IPS DF 6.9 (cell line): Measurements from ENCODE around the gene COL25A1.

Experiments used
- DNase-seq: peaks from one replicate; pipeline ENCODE4 v3.0.0-alpha.2; 2013; ENCODE audit warnings: low read depth, low spot score
- H3K27ac ChIP-seq: one replicate; pipeline ENCODE4 v1.5.1; 2013; ENCODE audit warnings: low read length, control low read depth
- H3K27me3 ChIP-seq: 2 replicates; pipeline ENCODE4 v1.6.1; 2013; ENCODE audit warnings: mild to moderate bottlenecking, low read length; ENCODE audit not compliant: control insufficient read depth, insufficient read depth
- H3K36me3 ChIP-seq: 2 replicates; pipeline ENCODE4 v1.6.1; 2013; ENCODE audit warnings: low read length; ENCODE audit not compliant: control insufficient read depth, insufficient read depth
- H3K4me1 ChIP-seq: 2 replicates; pipeline ENCODE4 v1.6.1; 2013; ENCODE audit warnings: low read length; ENCODE audit not compliant: control insufficient read depth, insufficient read depth
- H3K4me3 ChIP-seq: 2 replicates; pipeline ENCODE4 v1.5.1; 2013; ENCODE audit warnings: mild to moderate bottlenecking, low read length
- H3K9me3 ChIP-seq: 2 replicates; pipeline ENCODE4 v1.6.1; 2013; ENCODE audit warnings: low read length, inconsistent platforms; ENCODE audit not compliant: control insufficient read depth, insufficient read depth
- WGBS: extraction: QIAGEN DNeasy Blood & Tissue Kit; methylation state at CpG from one replicate; pipeline ENCODE4 v1.1.7; 2013; ENCODE audit warnings: mixed read lengths, missing lambda C conversion rate; ENCODE audit not compliant: insufficient read length, insufficient coverage; 5-methylcytosine and 5-hydroxymethylcytosine counted together

The COL25A1 gene

GRCh38 chr4:109191216-109191615, 111.2 kb downstream of the COL25A1 start:
- no CpG with 5 or more reads among the region's 5 CpGs for WGBS
- Histone ChIP-seq H3K4me3 (no peak overlapping the region), H3K27me3 (no peaks in the 10 kb centered on the region), H3K9me3 (no peaks in the 10 kb centered on the region), H3K36me3 (no peaks in the 10 kb centered on the region), H3K4me1 (no peaks in the 10 kb centered on the region), H3K27ac (no peak overlapping the region)
- DNase-seq, result no peak

GRCh38 chr4:109186458-109186945, 116.0 kb downstream of the COL25A1 start:
- Histone ChIP-seq H3K27ac (no peak overlapping the region), H3K36me3 (no peaks in the 10 kb centered on the region), H3K4me3 (no peak overlapping the region), H3K27me3 (no peaks in the 10 kb centered on the region), H3K9me3 (no peaks in the 10 kb centered on the region), H3K4me1 (peaks cover 2% of the 10 kb centered on the region; the same call in 1 of the 2 replicates)
- WGBS, result no CpG with 5 or more reads among the region's 4 CpGs
- DNase-seq, result no peak

- WGBS, result no CpG with 5 or more reads among the region's 7 CpGs
- H3K36me3 ChIP-seq, result no peaks in the 10 kb centered on the region
- H3K27ac ChIP-seq, result no peak overlapping the region
- H3K9me3 ChIP-seq, result no peaks in the 10 kb centered on the region
- H3K4me1 ChIP-seq, result peaks cover 2% of the 10 kb centered on the region; the same call in 1 of the 2 replicates
- DNase-seq, result no peak
- no peak overlapping the region for H3K4me3 ChIP-seq
- no peaks in the 10 kb centered on the region for H3K27me3 ChIP-seq
Observed at GRCh38 chr4:109185951-109186350, 116.5 kb downstream of the COL25A1 start.

DNA sequence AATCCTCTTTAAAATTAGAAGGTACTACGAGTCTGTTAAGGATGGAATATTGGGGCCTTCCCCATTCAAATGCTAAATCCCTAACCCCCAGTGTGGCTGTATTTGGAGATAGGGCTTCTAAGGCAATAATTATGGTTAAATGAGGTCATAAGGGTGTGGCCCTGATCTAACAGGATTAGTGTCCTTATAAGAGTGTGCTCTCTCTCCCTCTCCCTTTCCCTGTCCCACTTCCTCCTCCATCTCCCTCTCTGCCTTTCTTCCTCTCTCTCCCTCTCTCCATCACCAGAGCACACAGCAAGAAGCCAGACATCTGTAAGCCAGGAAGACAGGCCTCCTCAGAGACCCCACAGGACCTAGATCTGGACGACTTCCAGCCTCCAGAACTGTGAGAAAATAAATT, 116.9 kb downstream of the COL25A1 start:
- no peaks in the 10 kb centered on the region for H3K9me3 ChIP-seq
- H3K27me3 ChIP-seq, result no peaks in the 10 kb centered on the region
- no peak overlapping the region for H3K27ac ChIP-seq
- H3K4me1 ChIP-seq, result peaks cover 2% of the 10 kb centered on the region; the same call in 1 of the 2 replicates
- no peaks in the 10 kb centered on the region for H3K36me3 ChIP-seq
- H3K4me3 ChIP-seq, result no peak overlapping the region
- no peak for DNase-seq
- WGBS, result no CpG with 5 or more reads among the region's 2 CpGs

DNA sequence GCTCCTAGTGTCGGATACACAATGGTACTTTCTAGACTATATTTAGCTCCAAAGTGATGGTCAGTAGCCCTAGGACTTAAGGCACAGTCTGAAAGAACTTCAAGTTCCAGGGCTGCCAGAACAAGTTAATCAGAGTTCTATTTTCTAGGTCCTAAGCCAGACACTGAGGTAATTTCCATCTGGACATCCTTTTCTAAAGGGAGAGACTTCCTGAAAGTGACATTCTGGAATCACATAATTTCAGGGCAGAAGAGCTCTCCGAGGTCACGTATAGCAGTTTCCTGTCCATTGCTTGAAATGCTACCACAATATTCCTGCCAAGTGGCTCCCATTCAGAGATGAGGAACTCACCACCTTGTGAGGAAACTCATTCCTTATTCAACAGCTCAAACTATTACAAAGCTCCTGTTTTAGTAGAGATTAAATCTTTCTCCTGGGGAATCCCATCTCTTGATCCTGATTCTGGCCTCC, 117.9 kb downstream of the COL25A1 start:
- WGBS, result no CpG with 5 or more reads among the region's 3 CpGs
- peaks cover 2% of the 10 kb centered on the region; the same call in 1 of the 2 replicates for H3K4me1 ChIP-seq
- no peaks in the 10 kb centered on the region for H3K36me3 ChIP-seq
- no peak overlapping the region for H3K4me3 ChIP-seq
- DNase-seq, result no peak
- no peaks in the 10 kb centered on the region for H3K9me3 ChIP-seq
- no peak overlapping the region for H3K27ac ChIP-seq
- no peaks in the 10 kb centered on the region for H3K27me3 ChIP-seq

DNA sequence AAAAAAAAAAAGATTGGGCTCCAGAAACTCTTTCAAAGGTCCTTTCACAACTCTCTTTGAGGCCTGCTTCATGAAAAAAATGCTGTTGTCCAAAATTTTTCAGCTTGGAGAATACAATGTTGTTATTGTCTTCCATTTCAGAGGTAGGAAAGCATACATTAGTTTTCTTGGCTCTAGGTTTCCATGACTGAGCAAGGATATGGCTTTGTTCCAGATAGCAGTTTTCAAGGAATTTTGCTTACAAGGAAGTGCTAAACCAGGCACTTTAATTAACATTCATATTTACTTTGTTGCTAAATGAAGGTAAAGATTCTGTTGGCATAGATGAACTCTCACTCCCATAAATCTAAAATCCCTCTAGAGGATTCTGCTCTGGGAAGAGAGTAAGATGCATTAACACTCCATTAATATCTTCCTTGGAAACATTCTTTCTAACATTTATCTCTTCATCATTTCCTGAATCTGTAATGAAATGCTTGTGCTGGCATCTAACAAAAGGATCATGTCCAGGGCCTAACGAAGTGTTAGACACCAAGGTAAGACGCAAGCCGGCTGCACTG, 118.4 kb downstream of the COL25A1 start:
- WGBS, result no CpG with 5 or more reads among the region's 3 CpGs

DNA sequence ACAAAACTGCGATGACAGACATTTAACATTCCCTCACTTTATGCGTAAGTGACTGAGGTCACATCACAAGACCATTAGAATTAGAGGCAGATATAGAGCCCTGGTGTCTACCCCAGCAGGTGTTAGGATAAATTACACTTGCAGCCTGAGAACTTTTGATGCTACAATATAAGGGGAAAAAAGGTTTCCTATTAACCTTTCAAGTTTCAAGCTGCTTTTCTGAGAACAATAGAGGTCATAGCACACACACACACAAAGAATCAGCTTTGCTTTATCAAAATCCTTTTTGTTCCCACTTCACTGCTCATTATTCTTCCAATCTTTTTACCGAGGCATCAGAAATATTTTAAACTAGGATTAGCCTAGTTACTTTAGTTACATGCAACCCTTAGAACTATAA, 119.8 kb downstream of the COL25A1 start:
- no peak overlapping the region for H3K27ac ChIP-seq
- H3K36me3 ChIP-seq, result no peaks in the 10 kb centered on the region
- no peak overlapping the region for H3K4me3 ChIP-seq
- DNase-seq, result no peak
- peaks cover 2% of the 10 kb centered on the region; the same call in 1 of the 2 replicates for H3K4me1 ChIP-seq
- 100% methylated on average over 1 of the region's 3 CpGs for WGBS
- H3K27me3 ChIP-seq, result no peaks in the 10 kb centered on the region
- no peaks in the 10 kb centered on the region for H3K9me3 ChIP-seq

More for the DNA sequence above, 118.4 kb downstream of the COL25A1 start:
- peaks cover 2% of the 10 kb centered on the region; the same call in 1 of the 2 replicates for H3K4me1 ChIP-seq
- no peak for DNase-seq
- H3K36me3 ChIP-seq, result no peaks in the 10 kb centered on the region
- no peaks in the 10 kb centered on the region for H3K27me3 ChIP-seq
- no peaks in the 10 kb centered on the region for H3K9me3 ChIP-seq
- no peak overlapping the region for H3K27ac ChIP-seq
- no peak overlapping the region for H3K4me3 ChIP-seq

DNA sequence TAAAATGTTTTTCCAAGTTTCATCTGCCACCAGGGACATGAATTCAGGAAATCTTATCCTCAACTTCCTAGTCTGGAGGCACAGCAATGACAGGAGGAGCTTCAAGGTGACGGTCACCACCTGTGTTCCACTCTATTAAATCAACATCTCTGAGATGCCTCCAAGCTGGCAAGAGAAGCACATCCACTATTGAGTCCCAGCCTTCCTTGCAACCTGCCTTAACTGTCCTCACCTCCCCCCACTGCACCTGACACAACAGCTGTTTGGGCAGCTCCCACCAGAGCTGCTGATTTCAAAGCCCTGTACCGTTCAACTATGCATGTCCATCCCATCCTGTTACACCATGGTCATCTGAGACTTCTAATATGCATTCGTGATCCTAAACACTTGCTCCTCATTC, 123.4 kb downstream of the COL25A1 start:
- Histone ChIP-seq H3K4me3 (no peak overlapping the region), H3K36me3 (no peaks in the 10 kb centered on the region), H3K27ac (no peak overlapping the region), H3K4me1 (no peaks in the 10 kb centered on the region), H3K27me3 (no peaks in the 10 kb centered on the region), H3K9me3 (no peaks in the 10 kb centered on the region)
- no peak for DNase-seq
- no CpG with 5 or more reads among the region's 3 CpGs for WGBS

- no peak for DNase-seq
- H3K27me3 ChIP-seq, result no peaks in the 10 kb centered on the region
- no CpG with 5 or more reads among the region's 6 CpGs for WGBS
- H3K27ac ChIP-seq, result no peak overlapping the region
- H3K36me3 ChIP-seq, result no peaks in the 10 kb centered on the region
- no peaks in the 10 kb centered on the region for H3K4me1 ChIP-seq
- H3K4me3 ChIP-seq, result no peak overlapping the region
- H3K9me3 ChIP-seq, result no peaks in the 10 kb centered on the region
Observed at GRCh38 chr4:109177096-109177810, 125.2 kb downstream of the COL25A1 start.

- H3K27ac ChIP-seq, result no peak overlapping the region
- no peaks in the 10 kb centered on the region for H3K36me3 ChIP-seq
- WGBS, result no CpG with 5 or more reads among the region's 5 CpGs
- no peaks in the 10 kb centered on the region for H3K9me3 ChIP-seq
- H3K4me3 ChIP-seq, result no peak overlapping the region
- H3K4me1 ChIP-seq, result no peaks in the 10 kb centered on the region
- H3K27me3 ChIP-seq, result no peaks in the 10 kb centered on the region
- DNase-seq, result no peak
Observed at GRCh38 chr4:109174224-109174953, 128.1 kb downstream of the COL25A1 start.
